OCI-LY3 (cell line): ENCODE data around the gene SIK3.

Experiments used
- EZH2phosphoT487 ChIP-seq: fragments of 200-600 bp; shearing (Covaris generic); IDR thresholded peaks from 2 replicates; pipeline ENCODE4 v1.6.1; 2018; ENCODE audit warnings: antibody characterized with exemption, mixed run types, low read depth
- TF ChIP-seq, protein P1 (sequence below): fragments of 200-600, 300-600 bp; sonication (generic); IDR thresholded peaks from 2 replicates; pipeline ENCODE4 v1.5.1; 2014; ENCODE audit warnings: antibody characterized with exemption, low read length, low read depth

DNA sequence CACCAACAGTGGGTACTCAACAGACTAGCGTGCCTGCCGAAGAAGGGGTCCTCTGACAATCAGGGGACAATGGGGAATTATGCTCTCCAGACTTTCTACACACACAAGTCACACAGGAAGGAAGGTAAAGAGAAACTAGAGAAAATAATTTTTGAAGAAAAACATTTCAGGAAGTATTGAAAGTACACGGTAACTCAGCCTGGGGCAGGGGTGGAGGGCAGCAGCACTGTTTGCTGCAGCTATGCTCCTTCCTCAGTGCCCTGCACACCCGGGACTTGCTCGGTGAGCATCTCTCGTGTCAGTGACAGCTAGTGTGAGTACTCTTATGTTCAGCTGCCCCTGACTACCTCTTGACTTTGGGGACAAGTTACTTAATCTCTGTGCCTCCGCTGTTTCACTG lies 242.8 kb downstream of the SIK3 start:
- TF ChIP-seq, protein P1, sequence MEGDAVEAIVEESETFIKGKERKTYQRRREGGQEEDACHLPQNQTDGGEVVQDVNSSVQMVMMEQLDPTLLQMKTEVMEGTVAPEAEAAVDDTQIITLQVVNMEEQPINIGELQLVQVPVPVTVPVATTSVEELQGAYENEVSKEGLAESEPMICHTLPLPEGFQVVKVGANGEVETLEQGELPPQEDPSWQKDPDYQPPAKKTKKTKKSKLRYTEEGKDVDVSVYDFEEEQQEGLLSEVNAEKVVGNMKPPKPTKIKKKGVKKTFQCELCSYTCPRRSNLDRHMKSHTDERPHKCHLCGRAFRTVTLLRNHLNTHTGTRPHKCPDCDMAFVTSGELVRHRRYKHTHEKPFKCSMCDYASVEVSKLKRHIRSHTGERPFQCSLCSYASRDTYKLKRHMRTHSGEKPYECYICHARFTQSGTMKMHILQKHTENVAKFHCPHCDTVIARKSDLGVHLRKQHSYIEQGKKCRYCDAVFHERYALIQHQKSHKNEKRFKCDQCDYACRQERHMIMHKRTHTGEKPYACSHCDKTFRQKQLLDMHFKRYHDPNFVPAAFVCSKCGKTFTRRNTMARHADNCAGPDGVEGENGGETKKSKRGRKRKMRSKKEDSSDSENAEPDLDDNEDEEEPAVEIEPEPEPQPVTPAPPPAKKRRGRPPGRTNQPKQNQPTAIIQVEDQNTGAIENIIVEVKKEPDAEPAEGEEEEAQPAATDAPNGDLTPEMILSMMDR, result no peak
- TF ChIP-seq EZH2phosphoT487, result no peak
